Body of pancreas (tissue), 4 donors: ENCODE data around the gene DNAJC5G.

Source experiments
- POLR2A ChIP-seq, 3 donors: fragments of 450-650 bp; IDR thresholded peaks; one replicate each; pipeline ENCODE4 v1.6.1; 2016; ENCODE audit warnings: antibody characterized with exemption in 3 of 3, mild to moderate bottlenecking in 2 of 3
- TF ChIP-seq, protein P1 (sequence below), 7 experiments: fragments of 450-650 bp in 4 of 7; fragments of 200-600 bp in 3 of 7; sonication (generic) in 3 of 7; IDR thresholded peaks; one replicate each; pipeline ENCODE4 v1.5.1; 2016 to 2019; ENCODE audit warnings: antibody characterized with exemption in 7 of 7

- TF ChIP-seq, protein P1, sequence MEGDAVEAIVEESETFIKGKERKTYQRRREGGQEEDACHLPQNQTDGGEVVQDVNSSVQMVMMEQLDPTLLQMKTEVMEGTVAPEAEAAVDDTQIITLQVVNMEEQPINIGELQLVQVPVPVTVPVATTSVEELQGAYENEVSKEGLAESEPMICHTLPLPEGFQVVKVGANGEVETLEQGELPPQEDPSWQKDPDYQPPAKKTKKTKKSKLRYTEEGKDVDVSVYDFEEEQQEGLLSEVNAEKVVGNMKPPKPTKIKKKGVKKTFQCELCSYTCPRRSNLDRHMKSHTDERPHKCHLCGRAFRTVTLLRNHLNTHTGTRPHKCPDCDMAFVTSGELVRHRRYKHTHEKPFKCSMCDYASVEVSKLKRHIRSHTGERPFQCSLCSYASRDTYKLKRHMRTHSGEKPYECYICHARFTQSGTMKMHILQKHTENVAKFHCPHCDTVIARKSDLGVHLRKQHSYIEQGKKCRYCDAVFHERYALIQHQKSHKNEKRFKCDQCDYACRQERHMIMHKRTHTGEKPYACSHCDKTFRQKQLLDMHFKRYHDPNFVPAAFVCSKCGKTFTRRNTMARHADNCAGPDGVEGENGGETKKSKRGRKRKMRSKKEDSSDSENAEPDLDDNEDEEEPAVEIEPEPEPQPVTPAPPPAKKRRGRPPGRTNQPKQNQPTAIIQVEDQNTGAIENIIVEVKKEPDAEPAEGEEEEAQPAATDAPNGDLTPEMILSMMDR (IDR thresholded peaks at IDR 0.05), result no peak
- no peak for TF ChIP-seq POLR2A (IDR thresholded peaks at IDR 0.05)
Measured at GRCh38 chr2:27306573-27307286, 31.5 kb downstream of the DNAJC5G start.
